ENCODE data around the gene ZNF324.

DNA sequence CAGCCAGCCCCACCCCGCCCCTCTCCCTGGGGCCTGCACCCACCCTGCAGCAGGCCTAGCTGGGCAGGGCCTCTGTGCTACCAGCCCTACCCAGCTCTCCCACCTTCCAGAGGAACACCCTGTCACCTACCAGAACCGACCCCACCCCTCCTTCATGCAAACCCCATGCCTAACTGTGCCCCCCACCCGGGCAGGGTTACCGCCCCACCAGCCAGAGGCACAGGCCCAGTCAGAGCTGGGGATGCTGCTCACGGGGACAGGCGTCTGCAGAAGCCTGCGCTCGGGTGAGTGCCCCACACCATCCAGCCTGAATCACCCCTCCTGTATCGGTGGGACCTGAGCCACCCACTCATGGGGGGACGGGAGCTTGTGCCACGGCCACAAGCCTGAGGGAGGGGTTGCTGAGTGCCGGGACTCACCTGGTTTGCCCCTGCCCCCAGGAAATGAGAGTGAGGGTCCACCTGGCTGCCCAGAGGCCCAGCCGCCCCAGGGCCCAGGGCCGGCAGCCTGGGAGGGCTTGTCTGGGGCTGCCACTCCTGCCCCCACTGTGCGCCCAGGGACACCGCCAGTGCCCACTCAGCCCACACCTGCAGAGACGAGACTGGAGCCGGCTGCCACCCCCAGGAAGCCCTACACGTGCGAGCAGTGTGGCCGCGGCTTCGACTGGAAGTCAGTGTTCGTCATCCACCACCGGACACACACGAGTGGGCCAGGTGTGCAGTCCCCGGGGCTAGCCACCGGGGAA is 13.0 kb downstream of the ZNF324 start:
- TF ChIP-seq, protein P1, sequence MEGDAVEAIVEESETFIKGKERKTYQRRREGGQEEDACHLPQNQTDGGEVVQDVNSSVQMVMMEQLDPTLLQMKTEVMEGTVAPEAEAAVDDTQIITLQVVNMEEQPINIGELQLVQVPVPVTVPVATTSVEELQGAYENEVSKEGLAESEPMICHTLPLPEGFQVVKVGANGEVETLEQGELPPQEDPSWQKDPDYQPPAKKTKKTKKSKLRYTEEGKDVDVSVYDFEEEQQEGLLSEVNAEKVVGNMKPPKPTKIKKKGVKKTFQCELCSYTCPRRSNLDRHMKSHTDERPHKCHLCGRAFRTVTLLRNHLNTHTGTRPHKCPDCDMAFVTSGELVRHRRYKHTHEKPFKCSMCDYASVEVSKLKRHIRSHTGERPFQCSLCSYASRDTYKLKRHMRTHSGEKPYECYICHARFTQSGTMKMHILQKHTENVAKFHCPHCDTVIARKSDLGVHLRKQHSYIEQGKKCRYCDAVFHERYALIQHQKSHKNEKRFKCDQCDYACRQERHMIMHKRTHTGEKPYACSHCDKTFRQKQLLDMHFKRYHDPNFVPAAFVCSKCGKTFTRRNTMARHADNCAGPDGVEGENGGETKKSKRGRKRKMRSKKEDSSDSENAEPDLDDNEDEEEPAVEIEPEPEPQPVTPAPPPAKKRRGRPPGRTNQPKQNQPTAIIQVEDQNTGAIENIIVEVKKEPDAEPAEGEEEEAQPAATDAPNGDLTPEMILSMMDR (IDR thresholded peaks at IDR 0.05; ENCODE audit: low read length): no peak
- no peak for TF ChIP-seq EZH2 (IDR thresholded peaks at IDR 0.05; ENCODE audit: borderline replicate concordance, low read length)

Measured in OCI-LY1 (cell line).